Urinary bladder (tissue), 4 donors: ENCODE results near the gene C2orf68. TPM values are rescaled to one million over a fixed set of nuclear protein-coding genes. Genes with fewer than 3 reads are reported as not detected.
"Not testable (repeated sequence)": the region's sequence is repeated elsewhere in the genome, so short reads cannot be mapped to it uniquely, and the experiment has no call there.

ENCODE experiments used
- DNase-seq: peaks from one replicate; pipeline ENCODE4 v3.0.0-alpha.2; 2015; ENCODE audit errors: extremely low spot score
- H3K27ac ChIP-seq: one replicate; pipeline ENCODE4 v1.5.1; 2013; ENCODE audit warnings: low read depth, mild to moderate bottlenecking, moderate library complexity
- H3K36me3 ChIP-seq: one replicate; pipeline ENCODE4 v1.6.1; 2013; ENCODE audit warnings: mild to moderate bottlenecking, moderate library complexity; ENCODE audit not compliant: insufficient read depth
- H3K4me1 ChIP-seq: one replicate; pipeline ENCODE4 v1.6.1; 2013; ENCODE audit warnings: mild to moderate bottlenecking, moderate library complexity; ENCODE audit not compliant: insufficient read depth
- H3K4me3 ChIP-seq: one replicate; pipeline ENCODE4 v1.5.1; 2013; ENCODE audit warnings: low read depth, low read length
- WGBS: extraction: QIAGEN DNeasy Blood & Tissue Kit; methylation state at CpG from one replicate; pipeline ENCODE4 v1.1.7; 2013; 5-methylcytosine and 5-hydroxymethylcytosine counted together
- polyA plus RNA-seq: library from polyadenylated mRNA; stranded (reverse); fragments of 200-250 nt; gene quantifications from one replicate; pipeline ENCODE4 v1.2.3, GENCODE V29; 2013
- total RNA-seq: library from RNA; depleted of rRNA; stranded (reverse); fragments of >200 nt; gene quantifications from one replicate; pipeline ENCODE4 v1.2.3, GENCODE V29; 2014
- donor health status: healthy with polysubstance abuse.
- donor health status: healthy.

The C2orf68 gene, protein sequence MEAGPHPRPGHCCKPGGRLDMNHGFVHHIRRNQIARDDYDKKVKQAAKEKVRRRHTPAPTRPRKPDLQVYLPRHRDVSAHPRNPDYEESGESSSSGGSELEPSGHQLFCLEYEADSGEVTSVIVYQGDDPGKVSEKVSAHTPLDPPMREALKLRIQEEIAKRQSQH
- 40.8 TPM for total RNA-seq
- polyA plus RNA-seq: 20.0 TPM

DNA sequence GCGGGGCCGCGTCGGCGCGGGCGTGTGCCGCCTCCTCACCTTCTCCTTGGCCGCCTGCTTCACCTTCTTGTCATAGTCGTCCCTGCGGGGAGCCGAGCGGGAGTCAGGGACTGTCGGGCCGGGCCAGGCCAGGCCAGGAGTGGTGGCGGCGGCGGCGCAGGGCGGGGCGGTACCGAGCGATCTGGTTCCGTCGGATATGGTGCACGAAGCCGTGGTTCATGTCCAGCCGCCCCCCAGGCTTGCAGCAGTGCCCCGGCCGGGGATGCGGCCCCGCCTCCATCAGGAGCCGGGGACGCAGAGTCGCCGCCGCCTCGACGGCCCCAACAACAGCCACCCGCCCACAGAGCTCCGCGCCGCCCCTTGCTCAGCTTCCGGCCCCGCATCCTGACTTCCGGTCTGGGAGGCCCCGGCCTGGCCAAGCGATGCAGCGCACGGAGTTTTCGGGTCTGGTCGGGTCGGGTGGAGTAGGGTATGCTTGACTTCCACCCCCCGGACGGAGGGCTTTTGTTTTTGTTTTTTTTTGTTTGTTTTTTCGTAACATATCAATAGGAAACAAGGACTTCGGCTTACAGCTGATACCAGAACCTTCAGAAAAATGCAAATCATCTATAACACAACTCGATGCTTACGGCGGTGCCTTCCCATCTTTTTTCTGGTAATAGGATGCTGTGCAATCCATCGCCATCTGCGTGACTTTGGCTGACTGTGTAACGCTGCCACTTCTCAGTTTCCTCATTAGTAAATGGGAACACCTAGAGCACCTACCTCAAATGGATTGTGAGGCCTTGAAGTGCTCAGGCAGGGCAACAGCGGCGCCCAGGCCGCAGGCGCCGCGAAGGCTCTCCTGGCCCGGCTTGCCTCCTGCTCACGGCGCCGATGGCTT is at the start of gene C2orf68:
Gene C2orf68, minus strand, starts transcription at position 362 of the 883 bp plus-strand sequence. Its CDS starts 82 bp downstream, at position 280.
- 8% methylated on average over 73 of the region's 73 CpGs for WGBS
- DNase-seq: peak; percentile 81
- Histone ChIP-seq H3K36me3 (no peaks in the 10 kb centered on the region), H3K27ac (peak within 1 kb of the TSS; percentile 88), H3K4me1 (no peaks in the 10 kb centered on the region), H3K4me3 (peak within 1 kb of the TSS; percentile 83)

DNA sequence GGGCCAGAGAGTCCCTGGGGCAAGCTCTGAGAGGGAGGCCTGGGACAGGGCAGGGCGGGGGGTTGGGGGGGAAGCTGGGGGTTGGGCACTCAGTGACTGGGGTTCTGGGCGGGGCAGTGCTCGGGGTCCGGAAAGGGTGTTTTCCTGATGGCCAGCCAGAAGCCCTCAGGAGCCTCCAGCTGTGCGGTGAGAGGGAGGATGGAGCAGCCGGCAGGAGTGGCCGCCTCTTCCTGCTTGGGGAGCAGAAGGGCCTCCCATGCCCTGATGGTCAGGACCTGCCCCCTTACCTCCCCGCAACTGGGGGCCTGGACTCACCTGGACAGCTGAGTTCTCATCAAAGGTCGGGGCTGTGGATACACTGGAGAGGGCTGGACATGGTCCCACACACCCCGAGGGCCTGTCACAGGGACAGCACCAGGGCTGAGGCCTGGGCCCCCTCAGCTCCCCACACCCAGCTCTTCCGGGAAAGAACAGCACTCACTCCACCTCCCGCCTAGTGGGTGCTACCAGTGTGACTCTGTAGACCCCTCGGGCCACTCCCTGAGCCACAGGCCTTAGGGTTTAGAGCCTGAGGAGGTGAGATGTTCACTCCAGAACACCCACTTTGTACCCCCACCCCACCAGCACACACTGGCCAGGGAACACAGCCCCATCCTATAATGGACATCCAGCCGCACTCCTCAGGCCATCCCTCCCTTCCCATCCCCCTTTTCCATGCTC is 49.4 kb upstream of the C2orf68 start:
- DNase-seq: no peak
- Histone ChIP-seq H3K4me1 (no peaks in the 10 kb centered on the region), H3K4me3 (no peak overlapping the region), H3K27ac (no peak overlapping the region), H3K36me3 (no peaks in the 10 kb centered on the region)
- 67% methylated on average over 14 of the region's 14 CpGs for WGBS

DNA sequence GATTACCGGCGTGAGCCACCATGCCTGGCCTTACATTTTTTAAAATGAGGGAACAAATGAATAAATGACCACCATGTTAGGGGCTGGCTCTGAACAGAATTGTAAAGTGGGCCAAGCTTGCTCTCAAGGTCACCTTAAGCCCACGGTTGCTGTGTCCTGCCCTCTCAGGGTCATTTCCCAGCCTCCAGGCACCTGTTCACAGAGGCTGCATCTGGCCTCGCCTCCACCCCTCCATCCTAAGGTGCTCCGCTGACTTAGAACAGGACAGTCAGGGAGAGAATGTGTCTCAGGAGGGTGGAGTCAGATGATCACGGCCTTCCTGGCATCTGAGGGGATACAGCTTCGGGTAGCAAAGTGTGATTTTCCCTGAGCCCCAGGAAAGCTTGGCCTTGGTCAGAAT is 48.9 kb upstream of the C2orf68 start:
- 83% methylated on average over 7 of the region's 7 CpGs for WGBS
- no peaks in the 10 kb centered on the region for H3K4me1 ChIP-seq
- no peaks in the 10 kb centered on the region for H3K36me3 ChIP-seq
- no peak overlapping the region for H3K27ac ChIP-seq
- no peak for DNase-seq
- H3K4me3 ChIP-seq: no peak overlapping the region

DNA sequence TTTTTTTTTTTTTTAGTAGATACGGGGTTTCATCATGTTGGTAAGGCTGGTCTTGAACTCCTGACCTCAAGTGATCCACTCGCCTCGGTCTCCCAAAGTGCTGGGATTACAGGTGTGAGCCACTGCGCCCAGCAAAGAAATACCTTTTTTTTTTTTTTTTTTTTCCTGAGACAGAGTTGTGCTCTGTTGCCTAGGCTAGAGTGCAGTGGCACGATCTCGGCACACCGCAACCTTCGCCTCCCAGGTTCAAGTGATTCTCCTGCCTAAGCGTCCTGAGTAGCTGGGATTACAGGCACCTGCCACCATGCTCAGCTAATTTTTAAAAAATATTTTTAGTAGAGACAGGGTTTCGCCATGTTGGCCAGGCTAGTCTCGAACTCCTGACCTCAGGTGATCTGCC is 48.4 kb upstream of the C2orf68 start:
- not testable (repeated sequence) for H3K36me3 ChIP-seq, H3K4me3 ChIP-seq, DNase-seq, H3K27ac ChIP-seq, H3K4me1 ChIP-seq
- 92% methylated on average over 11 of the region's 11 CpGs for WGBS

DNA sequence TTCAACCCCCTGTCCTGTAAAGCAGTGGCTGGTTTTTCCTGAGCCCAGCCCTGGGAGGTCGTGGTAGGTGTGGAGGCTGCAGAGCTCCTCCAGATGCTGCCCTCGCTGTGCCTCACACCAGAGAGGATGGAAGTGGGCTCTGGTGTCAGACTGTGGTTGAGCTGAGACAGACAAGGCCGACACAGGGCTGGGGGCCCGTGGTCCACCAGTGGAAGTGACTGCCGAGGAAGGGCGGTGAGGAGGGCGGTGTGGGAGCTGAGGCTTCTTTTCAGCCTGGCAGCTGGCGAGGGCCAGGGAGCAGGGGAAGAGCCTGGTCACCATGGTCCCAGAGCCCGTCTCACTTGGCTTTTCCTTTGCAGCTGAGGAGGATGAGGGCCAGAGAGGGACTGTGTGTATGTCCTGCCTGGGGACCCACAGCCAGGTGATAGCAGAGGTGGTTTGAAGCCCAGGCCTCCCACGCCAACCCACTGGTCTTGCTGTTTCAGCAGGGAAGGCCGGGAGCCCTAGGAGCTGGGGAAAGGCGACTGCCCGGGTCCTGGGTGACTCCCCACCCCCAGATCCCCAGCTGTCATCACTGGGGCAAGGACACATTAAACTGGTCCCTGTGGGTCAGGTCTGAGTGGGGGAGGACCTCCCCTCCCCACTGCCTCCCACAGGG is 47.6 kb upstream of the C2orf68 start:
- no peak overlapping the region for H3K4me3 ChIP-seq
- H3K27ac ChIP-seq: no peak overlapping the region
- no peaks in the 10 kb centered on the region for H3K4me1 ChIP-seq
- no peak for DNase-seq
- WGBS: 89% methylated on average over 13 of the region's 13 CpGs
- no peaks in the 10 kb centered on the region for H3K36me3 ChIP-seq

DNA sequence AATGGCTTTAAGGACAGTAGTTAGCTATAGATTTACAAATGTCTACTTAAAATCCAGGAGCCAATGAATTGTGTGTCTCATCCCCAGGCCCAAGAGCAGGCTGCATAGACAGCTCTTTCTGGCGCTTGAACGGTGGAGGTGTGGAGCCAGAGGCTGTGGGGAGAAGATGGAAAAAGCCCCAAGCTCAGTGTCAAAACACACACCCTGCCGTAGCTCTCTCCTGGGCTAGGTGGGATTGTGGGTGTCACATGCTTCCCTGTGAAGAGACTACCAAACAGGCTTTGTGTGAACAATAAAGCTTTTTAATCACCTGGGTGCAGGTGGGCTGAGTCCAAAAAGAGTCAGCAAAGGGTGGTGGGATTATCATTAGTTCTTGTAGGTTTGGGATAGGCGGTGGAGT is 45.5 kb upstream of the C2orf68 start:
- DNase-seq, H3K4me3 ChIP-seq, H3K27ac ChIP-seq, H3K4me1 ChIP-seq, H3K36me3 ChIP-seq: not testable (repeated sequence)
- WGBS: 95% methylated on average over 4 of the region's 4 CpGs

DNA sequence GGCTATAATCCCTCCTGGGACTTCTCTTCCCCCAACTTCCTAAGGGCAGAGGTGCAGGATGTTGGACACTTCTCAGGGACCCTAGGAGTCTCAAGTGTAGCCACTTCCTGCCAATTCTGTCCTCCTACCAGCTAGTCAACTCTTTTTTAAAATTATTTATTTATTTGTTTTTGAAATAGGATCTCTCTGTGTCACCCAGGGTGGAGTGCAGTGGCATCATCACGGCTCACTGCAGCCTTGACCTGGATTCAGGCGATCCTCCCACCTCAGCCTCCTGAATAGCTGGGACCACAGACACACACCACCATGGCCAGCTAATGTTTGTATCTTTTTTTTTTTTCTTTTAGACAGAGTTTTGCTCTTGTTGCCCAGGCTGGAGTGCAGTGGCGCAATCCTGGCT is 44.6 kb upstream of the C2orf68 start:
- no peak for DNase-seq
- no peaks in the 10 kb centered on the region for H3K36me3 ChIP-seq
- no peak overlapping the region for H3K4me3 ChIP-seq
- H3K27ac ChIP-seq: no peak overlapping the region
- 93% methylated on average over 3 of the region's 3 CpGs for WGBS
- no peaks in the 10 kb centered on the region for H3K4me1 ChIP-seq

DNA sequence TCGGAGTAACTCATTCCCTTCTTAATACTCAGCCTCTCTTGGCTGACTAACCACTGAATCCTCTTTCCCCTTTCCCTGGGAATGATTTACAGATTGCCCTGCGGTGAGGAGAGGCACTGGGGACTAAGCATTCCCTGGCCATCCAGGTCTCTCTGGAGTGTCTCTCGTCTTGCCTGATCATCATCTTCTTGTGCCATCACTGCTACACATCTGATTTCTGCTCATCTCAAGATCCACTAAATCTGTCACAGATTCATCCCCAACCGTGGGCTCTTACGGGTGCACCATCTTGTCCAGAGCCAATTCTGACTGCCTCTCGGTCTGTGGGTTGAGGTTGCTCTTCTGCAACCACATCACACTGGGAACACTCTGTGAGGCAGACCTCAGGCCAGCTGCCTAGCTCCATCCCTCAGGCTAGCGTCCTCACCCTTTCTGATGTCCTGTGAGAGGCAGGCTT is 44.1 kb upstream of the C2orf68 start:
- DNase-seq: no peak
- WGBS: 82% methylated on average over 7 of the region's 7 CpGs
- H3K4me1 ChIP-seq: no peaks in the 10 kb centered on the region

DNA sequence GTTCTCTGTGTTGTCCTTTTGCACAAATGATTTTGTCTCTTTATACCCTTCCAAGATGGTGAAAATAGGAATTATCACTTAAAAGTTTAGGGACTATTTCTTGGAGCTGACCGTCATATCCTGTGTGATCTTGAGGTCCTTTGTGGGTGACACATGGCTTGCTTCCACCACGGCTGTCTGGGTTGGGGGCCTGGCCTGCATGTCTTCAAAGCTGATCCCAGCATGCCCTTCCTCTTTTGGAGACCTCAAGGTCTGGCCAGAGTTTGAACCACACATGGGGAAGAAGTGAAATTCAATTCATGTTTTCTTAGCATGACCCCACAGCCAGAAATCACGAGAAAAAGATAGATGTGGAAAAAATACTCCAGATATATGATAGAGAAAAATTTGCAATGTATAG is 42.1 kb upstream of the C2orf68 start:
- peaks cover 3% of the 10 kb centered on the region for H3K36me3 ChIP-seq
- 85% methylated on average over 3 of the region's 3 CpGs for WGBS
- no peak for DNase-seq
- no peak overlapping the region for H3K27ac ChIP-seq
- no peaks in the 10 kb centered on the region for H3K4me1 ChIP-seq
- H3K4me3 ChIP-seq: no peak overlapping the region

More for the DNA sequence above, 44.1 kb upstream of the C2orf68 start:
- Histone ChIP-seq H3K27ac (no peak overlapping the region), H3K36me3 (peaks cover 3% of the 10 kb centered on the region), H3K4me3 (no peak overlapping the region)

DNA sequence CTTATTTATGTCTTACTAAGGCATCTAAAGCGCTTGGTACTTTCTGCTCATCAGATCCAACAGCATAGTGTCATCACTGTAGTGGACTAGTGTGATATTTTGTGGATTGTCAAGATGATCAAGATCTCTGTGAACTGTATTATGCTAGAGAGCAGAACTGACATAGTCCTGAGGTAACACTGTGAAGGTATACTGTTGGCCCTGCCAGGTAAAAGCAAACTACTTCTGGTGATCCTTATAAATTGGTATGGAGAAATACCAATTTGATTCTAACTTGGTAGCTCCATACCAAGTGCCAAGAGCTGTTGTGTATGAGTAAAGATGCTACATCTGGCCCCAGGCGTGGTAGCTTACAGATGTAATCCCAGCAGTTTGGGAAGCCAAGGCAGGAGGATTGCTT is 40.2 kb upstream of the C2orf68 start:
- Histone ChIP-seq H3K27ac (no peak overlapping the region), H3K4me1 (no peaks in the 10 kb centered on the region), H3K4me3 (no peak overlapping the region), H3K36me3 (peaks cover 8% of the 10 kb centered on the region)
- 94% methylated on average over 2 of the region's 2 CpGs for WGBS
- no peak for DNase-seq

DNA sequence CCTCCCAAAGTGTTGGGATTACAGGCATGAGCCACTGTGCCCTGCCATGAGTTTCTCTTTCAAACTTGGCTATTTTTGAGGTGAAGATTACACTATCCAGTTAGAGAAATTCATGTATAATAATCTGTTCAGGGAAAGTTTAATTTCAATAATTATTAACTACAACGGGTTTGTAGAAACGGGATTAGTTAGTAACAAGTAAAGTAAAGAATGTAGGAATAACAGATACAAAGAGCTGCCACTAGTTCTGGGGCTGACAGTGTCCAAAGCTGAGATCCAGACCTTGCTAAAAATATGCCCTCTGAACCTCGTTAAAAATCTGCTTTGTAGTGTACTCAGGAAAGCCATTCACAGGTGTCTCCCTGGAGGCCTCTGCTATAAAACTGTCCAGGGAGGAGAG is 39.2 kb upstream of the C2orf68 start:
- WGBS: 86% methylated on average over 3 of the region's 3 CpGs
- Histone ChIP-seq H3K36me3 (peaks cover 10% of the 10 kb centered on the region), H3K4me1 (no peaks in the 10 kb centered on the region), H3K4me3 (no peak overlapping the region), H3K27ac (no peak overlapping the region)
- DNase-seq: no peak

DNA sequence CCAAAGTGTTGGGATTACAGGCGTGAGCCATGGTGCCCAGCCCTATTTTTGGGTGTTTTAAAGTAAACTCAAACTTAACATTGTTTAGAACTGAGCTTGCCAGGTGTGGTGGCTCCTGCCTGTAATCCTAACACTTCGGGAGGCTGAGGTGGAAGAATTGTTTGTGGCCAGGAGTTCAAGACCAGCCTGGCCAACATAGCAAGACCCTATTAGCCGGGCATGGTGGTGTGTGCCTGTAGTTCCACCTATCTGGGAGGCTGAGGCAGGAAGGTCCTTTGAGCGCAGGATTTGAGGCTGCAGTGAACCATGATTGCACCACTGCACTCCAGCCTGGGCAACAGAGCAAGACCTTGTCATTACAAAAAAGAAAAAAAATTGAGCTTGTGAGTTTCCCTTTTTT is 38.6 kb upstream of the C2orf68 start:
- WGBS: 97% methylated on average over 4 of the region's 4 CpGs
- no peaks in the 10 kb centered on the region for H3K4me1 ChIP-seq
- H3K4me3 ChIP-seq: no peak overlapping the region
- H3K36me3 ChIP-seq: peaks cover 14% of the 10 kb centered on the region
- no peak for DNase-seq
- H3K27ac ChIP-seq: no peak overlapping the region
